ENCODE data around the gene SAPCD1. TPM values are rescaled to one million over a fixed set of nuclear protein-coding genes. Genes with fewer than 3 reads are reported as not detected.
"Not testable (repeated sequence)": the region's sequence is repeated elsewhere in the genome, so short reads cannot be mapped to it uniquely, and the experiment has no call there.

SAPCD1 gene
- total RNA-seq, 1 donor from 2014 or later = 1.3 TPM

DNA sequence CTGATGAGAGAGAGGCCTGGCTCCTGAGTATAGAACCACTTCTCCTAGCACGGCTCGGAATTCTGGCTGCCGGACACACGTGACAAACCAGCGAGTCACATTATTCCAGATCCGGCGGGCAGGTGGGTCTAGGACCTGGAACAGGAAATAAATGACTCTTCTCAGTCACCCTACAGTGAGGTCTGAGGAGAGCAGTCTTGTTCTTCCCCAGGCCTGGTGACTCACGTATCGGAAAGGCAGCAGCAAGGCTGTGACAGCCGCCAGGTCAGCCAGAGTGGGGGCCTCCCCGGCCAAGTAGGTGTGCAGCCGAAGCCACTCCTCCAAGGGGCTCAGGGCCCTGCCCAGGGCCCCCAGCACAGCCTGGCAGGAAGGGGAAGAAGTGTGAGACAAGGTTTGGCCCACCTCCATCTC is 30.3 kb downstream of the SAPCD1 start:
- Histone ChIP-seq H3K36me3 (ENCODE audit: control insufficient read depth, insufficient read depth, low read length) (peaks cover 16% of the 10 kb centered on the region), H3K27me3 (ENCODE audit: control insufficient read depth, insufficient read depth, low read length) (no peaks in the 10 kb centered on the region), H3K4me3 (ENCODE audit: low read depth, low read length) (no peak overlapping the region)
- DNase-seq (ENCODE audit: low read depth) (peak; percentile 85), FAIRE-seq (no peak)
- TF ChIP-seq, protein P1, sequence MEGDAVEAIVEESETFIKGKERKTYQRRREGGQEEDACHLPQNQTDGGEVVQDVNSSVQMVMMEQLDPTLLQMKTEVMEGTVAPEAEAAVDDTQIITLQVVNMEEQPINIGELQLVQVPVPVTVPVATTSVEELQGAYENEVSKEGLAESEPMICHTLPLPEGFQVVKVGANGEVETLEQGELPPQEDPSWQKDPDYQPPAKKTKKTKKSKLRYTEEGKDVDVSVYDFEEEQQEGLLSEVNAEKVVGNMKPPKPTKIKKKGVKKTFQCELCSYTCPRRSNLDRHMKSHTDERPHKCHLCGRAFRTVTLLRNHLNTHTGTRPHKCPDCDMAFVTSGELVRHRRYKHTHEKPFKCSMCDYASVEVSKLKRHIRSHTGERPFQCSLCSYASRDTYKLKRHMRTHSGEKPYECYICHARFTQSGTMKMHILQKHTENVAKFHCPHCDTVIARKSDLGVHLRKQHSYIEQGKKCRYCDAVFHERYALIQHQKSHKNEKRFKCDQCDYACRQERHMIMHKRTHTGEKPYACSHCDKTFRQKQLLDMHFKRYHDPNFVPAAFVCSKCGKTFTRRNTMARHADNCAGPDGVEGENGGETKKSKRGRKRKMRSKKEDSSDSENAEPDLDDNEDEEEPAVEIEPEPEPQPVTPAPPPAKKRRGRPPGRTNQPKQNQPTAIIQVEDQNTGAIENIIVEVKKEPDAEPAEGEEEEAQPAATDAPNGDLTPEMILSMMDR (IDR thresholded peaks at IDR 0.05; ENCODE audit: insufficient read depth, low read length, severe bottlenecking) = no peak

- FAIRE-seq = not testable (repeated sequence)
These were observed 31.4 kb downstream of the SAPCD1 start for GRCh38 chr6:31793927-31794245.

DNA sequence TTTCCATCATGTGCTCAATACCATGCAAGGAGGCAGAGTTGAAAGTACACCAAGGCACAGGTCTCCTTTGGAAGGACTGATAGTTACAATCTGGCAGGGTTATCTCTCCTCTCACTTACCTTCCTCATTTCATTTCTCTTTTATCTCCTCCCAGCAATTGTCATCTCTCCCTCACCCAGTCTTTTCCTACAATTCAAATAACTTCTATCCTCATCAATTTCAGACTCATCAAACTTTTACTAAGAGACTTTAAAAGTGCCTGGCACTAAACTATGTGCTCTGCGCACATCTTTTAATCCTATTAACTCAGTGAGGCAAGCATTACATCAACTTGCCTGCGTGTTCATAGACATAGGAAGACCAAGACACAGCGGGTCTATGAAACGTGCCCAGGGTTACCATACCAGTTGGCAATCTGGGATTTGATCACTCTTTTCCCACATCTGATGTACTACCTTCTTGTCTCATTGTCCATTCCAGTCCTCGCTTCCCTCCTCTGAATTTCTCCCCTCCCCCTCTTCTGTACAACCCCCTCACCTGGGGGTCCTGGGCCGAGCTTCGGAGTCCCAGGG is 31.9 kb downstream of the SAPCD1 start:
- no peak for FAIRE-seq
- TF ChIP-seq, protein P1 (IDR thresholded peaks at IDR 0.05; ENCODE audit: insufficient read depth, low read length, severe bottlenecking) = no peak
- Histone ChIP-seq H3K4me3 (ENCODE audit: low read depth, low read length) (peak overlapping the region; percentile 95), H3K27me3 (ENCODE audit: control insufficient read depth, insufficient read depth, low read length) (no peaks in the 10 kb centered on the region), H3K36me3 (ENCODE audit: control insufficient read depth, insufficient read depth, low read length) (peaks cover 14% of the 10 kb centered on the region)
- peak; percentile 35 for DNase-seq (ENCODE audit: low read depth)

More at GRCh38 chr6:31793927-31794245, 31.4 kb downstream of the SAPCD1 start:
- H3K27me3 ChIP-seq (ENCODE audit: control insufficient read depth, insufficient read depth, low read length); DNase-seq (ENCODE audit: low read depth): not testable (repeated sequence)
- peak overlapping the region; percentile 95 for H3K4me3 ChIP-seq (ENCODE audit: low read depth, low read length)
- H3K36me3 ChIP-seq (ENCODE audit: control insufficient read depth, insufficient read depth, low read length) = peaks cover 16% of the 10 kb centered on the region

GRCh38 chr6:31794866-31795615 is 32.6 kb downstream of the SAPCD1 start:
- H3K36me3 ChIP-seq (ENCODE audit: control insufficient read depth, insufficient read depth, low read length) = peaks cover 13% of the 10 kb centered on the region
- H3K27me3 ChIP-seq (ENCODE audit: control insufficient read depth, insufficient read depth, low read length) = no peaks in the 10 kb centered on the region
- peak overlapping the region; percentile 95 for H3K4me3 ChIP-seq (ENCODE audit: low read depth, low read length)
- TF ChIP-seq, protein P1 (IDR thresholded peaks at IDR 0.05; ENCODE audit: insufficient read depth, low read length, severe bottlenecking) = no peak
- no peak for FAIRE-seq
- DNase-seq (ENCODE audit: low read depth) = no peak

DNA sequence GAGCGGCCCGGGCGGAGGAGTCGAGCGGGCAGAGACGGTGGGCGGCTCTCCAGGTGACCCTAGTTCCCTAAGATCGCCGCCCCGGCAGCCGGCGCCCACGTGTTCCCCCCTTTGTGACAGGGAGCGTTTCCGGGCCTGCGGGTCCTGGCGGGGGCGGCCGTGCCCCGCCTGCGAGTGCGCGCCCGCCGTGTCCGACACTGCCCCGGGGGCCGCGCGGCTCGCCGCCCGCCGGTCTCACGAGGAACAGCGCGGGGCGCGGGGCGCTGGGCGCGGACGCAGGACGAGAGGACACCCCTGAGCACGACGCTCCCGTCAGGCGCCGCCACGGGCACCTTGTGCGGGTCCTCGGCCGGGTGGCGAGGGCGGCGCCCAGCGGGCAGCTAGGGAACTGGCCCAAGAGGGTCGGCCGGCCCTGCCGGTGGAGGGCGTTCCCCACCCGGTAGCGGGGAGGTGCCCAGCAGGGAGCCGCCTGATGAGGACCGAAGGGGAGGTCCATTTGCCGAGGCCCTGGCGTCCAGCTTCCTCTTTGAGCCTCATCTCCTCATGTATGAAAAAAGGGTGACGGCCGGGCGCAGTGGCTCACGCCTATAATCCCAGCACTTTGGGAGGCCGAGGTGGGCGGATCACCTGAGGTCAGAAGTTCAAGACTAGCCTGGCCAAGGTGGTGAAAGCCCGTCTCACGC is 33.3 kb downstream of the SAPCD1 start, which contains the start of gene VARS1:
VARS1 (minus strand) TSS at position 137 of the 683 bp plus-strand sequence. CDS start 535 bp downstream, outside the sequence.
- TF ChIP-seq, protein P1 (IDR thresholded peaks at IDR 0.05; ENCODE audit: insufficient read depth, low read length, severe bottlenecking) = peak; percentile 89
- DNase-seq (ENCODE audit: low read depth) (peak; percentile 77), FAIRE-seq (no peak)
- Histone ChIP-seq H3K36me3 (ENCODE audit: control insufficient read depth, insufficient read depth, low read length) (peaks cover 13% of the 10 kb centered on the region), H3K27me3 (ENCODE audit: control insufficient read depth, insufficient read depth, low read length) (no peaks in the 10 kb centered on the region), H3K4me3 (ENCODE audit: low read depth, low read length) (peak within 1 kb of the TSS; percentile 95)

DNA sequence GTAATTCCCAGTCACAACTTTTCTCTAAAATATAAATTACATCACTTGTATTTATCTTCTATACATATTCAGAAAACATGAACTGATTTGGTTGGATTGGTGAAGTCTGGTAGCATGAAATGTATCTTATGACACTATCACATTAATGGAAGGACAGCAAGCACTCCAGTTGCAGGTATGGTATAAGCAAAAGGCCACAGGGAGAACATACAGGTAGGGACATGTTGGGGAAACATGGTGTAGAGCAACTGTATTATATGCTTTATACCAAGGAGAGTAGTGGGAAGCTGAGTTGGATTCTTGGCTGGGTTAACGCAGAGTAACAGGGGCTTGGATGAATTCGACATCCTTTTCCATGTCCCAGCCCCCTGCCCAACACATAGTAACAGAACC is 34.5 kb downstream of the SAPCD1 start:
- DNase-seq (ENCODE audit: low read depth) = peak; percentile 47
- peaks cover 7% of the 10 kb centered on the region for H3K36me3 ChIP-seq (ENCODE audit: control insufficient read depth, insufficient read depth, low read length)
- H3K27me3 ChIP-seq (ENCODE audit: control insufficient read depth, insufficient read depth, low read length) = no peaks in the 10 kb centered on the region
- no peak for FAIRE-seq
- TF ChIP-seq, protein P1 (IDR thresholded peaks at IDR 0.05; ENCODE audit: insufficient read depth, low read length, severe bottlenecking) = no peak
- no peak overlapping the region for H3K4me3 ChIP-seq (ENCODE audit: low read depth, low read length)
